GM18507 (cell line): ENCODE data around the gene COL19A1.

Experiments
- DNase-seq: peaks from one replicate; pipeline ENCODE4 v3.0.0; 2011; ENCODE audit warnings: low read depth; ENCODE audit not compliant: insufficient read length; ENCODE audit errors: extremely low spot score
- FAIRE-seq: peaks from 2 replicates; lab custom pipeline; 2011; peaks lifted over from hg19 to GRCh38; lab: Jason Lieb, UNC

The COL19A1 gene

DNA sequence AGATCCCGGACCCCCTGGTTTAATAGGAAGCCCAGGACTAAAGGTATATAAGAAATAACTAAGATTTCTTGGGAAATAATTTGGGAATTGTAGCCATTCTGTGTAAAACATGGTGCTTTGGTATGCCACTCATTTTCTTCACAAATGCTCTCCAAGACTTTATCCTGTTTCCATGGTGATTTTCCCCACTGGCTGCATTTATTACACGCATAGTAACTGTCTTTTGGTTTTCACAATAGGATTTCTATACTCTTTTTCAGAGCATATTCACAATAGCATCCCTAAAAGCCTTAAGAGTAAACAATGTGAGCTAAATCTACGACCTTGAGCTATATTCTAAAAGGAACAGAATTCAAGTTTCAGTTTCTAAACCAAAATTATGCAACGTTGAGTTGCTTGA is 275.7 kb downstream of the COL19A1 start:
- no peak for FAIRE-seq
- no peak for DNase-seq

DNA sequence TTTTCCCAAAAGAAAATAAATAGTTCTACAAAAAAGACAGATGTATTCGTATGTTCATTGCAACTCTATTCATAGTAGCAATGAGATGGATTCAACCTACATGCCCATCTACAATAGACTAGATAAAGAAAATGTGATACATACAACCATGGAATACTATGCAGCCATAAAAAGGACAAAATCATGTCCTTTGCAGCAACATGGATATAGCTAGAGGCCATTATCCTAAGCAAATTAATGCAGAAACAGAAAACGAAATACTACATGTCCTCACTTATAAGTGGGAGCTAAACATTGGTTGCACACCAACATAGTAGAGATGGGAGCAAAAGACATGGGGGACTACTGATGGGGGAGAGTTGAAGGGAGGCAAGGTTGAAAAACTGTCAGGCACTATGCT is 278.8 kb downstream of the COL19A1 start:
- no peak for FAIRE-seq
- no peak for DNase-seq

DNA sequence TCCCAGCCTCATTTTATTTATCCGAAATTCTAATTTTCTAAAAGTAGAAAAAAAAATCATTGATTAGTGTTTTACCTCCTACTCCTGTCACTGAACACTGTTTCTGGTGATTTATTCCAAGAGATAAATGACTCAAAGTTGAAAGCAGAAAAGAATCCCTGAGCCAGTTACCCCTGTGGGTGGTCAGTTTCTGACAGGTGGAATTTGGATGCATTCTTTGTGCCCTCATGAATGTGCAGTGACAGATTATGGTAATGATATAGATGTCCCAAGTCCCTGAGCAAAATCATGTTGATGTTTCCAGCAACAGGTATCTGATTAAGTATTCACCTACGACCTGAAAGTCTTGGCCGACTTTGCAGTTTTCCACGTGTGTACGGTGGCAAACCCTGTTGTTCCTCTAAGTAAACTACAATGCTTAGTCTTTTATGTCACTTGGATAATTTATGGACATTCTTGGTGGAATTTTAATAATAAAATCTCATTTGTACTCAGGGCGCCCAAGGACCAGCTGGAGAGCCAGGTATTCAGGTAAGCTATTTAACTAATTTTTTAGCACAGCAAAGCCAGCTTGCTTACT is 282.9 kb downstream of the COL19A1 start:
- no peak for FAIRE-seq

DNA sequence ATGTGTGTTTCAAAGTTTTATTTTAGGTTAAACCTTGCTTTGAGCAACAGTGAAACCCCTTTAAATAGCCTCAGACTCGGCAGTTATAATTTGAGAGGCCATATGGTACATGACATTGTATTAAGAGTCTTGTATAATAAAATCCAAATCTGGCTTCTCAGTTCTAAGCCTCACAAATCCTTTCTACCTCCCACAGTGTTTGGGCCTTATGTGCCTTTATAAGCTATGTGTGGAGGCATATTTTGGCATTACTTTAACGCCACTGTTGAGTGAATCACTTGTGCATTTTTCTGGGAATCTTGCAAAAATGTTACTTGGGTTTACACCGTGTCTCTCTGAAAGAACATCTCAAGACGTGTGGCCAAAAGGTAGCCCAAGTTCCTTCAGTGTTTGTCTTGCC is 284.2 kb downstream of the COL19A1 start:
- FAIRE-seq (no peak), DNase-seq (no peak)

More for the DNA sequence above, 282.9 kb downstream of the COL19A1 start:
- DNase-seq: no peak

DNA sequence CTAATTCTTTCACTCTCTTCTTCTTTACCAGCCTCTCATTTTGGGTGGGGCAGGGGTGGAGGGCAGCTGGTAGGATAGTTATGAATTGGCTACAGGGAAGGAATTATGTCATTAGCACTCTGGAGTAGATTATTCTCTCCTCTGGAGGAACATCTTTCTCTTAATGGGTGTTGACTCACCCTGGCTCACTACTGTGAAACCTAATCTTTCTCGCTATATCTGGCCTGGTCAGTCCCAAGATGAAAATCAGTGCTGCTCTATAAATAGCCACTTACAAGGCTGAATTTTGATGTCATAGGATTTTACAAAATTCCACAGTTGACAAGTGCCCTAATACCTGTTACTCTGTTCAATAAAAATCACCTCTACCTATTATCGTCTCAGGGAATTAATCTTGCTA is 285.3 kb downstream of the COL19A1 start:
- DNase-seq (no peak), FAIRE-seq (no peak)

DNA sequence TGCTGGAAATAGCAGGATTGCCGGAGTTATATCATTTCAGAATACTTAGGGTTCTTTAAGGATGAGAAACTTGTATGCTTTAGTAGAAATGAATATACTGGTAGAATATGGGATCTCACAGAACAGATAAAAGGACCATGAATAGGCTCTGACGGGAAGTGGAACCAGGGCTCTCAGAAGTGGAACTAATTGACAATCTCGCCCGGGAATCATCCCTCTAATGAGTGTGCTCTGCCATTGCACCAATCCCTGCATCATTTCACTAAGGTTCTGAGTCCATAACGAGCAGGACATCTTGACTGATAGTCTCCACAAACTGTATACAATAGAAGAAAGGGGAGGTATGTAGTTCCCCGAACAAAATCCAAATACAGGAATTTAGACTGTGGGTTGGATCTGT is 286.4 kb downstream of the COL19A1 start:
- FAIRE-seq: no peak
- DNase-seq: no peak

DNA sequence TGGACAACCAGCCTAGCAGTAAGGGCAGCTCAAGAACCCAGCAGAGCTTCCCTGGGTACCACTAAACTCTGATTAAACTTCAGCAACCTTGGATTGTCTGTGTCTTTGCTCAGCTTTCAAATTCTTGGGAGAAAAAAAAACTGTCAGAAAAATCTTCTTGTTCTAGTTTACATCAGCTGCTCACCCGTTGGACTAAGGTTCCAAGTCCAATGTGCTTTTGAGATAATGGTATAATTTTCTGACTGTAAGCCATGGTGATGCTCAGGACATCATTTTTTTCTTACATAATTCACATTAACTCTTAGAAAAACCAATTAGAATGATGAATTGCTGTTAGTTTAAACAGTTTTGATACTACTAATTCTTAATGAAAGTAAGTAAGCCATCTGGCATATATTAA is 290.7 kb downstream of the COL19A1 start:
- DNase-seq (no peak), FAIRE-seq (no peak)

DNA sequence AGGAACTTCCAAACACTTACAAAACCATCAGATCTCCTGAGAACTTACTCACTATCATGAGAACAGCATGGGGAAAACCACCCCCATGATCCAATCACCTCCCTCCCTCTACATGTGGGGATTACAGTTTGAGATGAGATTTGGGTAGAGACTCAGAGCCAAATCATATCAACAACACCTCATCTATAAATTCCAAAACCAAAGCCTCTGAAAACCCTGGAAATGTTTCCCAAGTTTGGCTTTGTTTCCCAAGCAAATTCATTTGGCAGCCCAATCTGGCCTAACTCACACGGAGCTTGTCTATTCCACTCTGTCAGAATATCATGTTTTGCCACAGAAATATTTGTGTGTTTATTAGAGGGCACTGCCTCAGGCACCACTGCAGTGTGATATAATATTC is 293.9 kb downstream of the COL19A1 start:
- no peak for FAIRE-seq

DNA sequence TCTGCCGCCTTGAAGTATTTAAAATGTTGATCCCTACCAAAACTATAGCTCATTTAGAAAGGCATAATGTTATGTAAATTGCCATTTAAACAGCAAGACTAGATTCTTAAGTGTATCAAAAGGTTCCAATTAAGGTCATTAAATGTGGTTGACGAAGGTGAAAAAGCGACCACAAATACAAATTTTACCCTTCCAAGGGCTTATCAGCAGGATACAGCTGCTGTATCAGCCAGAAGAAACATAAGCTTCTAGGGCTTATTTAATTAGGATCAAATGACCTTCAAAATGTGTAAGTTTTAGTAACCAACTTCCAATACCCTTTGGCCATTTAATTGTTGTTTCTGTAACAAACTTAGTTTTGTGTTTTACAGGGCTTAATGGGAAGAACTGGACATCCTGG is 296.6 kb downstream of the COL19A1 start:
- no peak for DNase-seq
- no peak for FAIRE-seq

More for the DNA sequence above, 293.9 kb downstream of the COL19A1 start:
- no peak for DNase-seq

DNA sequence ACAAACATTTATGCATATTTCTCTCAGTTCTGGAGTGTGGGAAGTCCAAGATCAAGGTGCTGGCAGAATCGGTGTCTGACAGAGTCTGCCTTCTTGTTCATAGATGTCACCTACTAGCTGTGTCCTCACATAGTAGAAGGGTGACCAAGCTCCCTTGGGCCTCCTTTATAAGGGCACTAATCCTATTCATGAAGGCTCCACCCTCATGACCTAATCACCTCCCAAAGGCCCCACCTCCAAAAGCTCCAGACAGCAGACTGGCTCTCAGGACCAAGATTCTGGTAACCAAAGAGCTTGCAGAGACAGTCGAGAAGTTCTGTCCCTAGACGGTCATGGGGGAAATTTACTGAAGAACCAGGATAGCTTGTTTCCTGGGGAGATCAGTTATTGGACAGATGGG is 297.4 kb downstream of the COL19A1 start:
- no peak for FAIRE-seq
- no peak for DNase-seq

DNA sequence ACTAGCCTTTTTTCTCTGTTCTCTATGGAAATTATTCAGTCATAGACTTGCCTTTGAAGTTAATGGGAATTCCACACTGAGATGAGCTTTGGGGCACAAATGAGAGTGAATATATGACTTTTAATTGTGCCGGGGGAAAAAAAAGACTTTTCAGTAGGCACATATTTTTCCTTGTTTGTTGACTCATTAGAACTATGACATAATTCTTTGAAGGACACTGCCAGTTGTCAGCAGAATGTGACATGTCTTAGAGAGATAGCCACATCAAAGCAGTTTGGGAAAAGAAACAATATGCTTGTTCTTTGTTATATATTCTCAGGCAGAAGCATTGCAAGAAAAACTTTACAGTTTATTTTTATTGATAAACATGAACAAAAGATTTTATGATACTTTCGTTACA is 298.2 kb downstream of the COL19A1 start:
- DNase-seq (no peak), FAIRE-seq (no peak)

DNA sequence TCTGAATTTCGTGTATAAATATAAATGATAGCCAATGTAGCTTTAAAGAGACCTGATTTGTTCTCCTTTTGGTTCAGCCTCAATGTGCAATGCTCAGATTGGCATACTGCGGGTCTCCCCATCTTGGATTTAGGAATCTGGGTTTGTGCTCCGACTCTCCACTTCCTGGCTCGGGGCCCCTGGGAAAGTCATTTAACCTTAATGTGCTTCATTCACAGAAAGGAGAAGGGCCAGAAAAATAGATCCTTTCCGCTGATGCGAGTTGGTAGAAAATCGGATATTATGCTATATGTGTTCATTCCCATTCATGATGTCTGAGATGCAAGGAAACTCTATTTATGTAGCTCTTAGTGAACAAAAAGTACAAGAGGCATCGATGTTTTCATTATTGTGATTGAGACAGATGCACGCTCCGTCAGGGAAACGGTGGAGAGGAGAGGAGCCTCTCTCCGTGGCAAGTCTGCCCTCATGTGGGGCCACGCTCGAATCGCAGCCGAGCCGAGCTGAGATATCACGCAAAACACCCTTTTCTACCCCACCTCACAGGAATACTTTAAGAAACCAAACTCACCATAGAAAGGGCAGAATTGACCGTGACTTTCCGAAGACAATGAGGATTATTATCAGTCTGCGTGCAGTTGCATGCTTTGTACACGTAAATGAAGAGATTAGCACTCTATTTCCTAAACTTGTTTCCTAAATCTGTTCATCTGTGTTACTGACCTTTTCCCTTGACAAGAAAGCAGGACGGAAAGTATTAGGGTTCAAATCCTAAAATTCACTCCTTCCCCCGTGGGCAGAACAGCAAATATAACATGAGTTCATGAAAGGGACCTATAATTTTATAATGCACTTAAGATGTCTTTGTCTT is 300.0 kb downstream of the COL19A1 start:
- DNase-seq (peak; percentile 1), FAIRE-seq (peak; percentile 81)

DNA sequence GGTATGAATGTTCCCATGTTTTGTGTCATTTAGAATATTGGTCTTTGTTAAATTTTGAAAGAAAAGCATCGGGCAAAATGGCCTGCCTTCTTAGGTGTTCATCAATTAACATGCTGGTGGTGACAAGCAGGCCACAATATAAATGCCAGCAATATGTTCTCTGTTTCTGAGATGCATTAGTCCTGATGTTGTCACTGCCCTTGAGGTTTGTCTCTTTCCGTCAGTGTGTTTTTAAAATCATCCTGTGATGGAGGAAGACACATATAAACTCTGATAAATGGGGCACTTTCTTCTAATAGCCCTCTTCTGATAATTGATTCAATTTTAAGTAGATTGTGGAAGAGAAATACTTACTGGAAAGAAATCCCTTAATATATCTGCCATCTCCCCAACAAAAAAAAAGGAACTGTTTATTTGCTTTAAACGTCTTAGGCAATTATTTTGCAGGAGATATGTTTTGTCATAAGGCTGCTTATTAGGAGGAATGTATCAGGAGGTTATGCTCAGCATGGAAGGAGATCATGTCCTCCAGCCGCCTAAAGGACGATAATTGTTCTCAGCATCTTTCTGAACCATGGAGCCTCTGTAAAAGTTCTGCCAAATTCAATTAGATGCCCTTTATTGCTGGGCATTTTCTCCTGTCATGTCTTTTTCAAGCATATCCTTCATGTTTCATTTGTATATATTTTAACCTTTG is 302.5 kb downstream of the COL19A1 start:
- FAIRE-seq (no peak), DNase-seq (no peak)

DNA sequence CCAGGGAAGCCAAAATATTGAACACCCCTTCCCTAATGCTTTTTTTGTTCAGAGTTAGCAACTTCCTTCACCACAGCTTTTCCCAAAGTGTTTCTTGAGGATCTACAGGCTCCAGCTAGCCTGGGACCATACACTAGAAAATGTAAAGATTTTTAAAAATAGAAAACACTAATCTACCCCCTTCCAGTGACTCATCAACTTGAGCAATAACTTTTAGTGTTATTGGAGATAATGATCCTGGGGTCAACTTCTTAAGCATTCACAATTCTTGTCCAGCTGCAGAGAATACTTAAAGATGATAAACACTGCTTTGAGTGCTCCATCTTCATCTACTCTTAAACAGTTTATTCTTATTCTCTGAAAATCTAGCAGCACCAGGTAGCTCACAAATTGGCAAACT is 304.9 kb downstream of the COL19A1 start:
- no peak for FAIRE-seq

DNA sequence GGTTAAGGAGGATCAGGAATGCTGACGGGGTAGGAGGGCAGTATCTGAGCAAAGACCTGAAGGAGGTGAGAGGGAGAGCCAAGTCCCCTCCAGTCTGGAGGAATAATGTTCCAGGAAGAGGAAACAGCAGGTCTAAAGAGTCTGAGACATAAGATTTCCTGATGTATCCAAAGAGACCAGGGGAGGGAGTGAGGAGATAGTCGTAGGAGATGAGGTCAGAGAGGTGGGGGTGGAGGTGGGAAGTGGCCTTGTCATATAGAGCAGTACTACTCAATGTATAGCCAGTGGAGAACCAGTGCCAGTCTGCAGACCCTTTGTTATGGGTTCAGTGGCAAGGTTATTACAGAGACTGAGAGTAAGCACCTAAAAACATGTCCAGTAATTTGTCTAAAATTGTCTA is 305.9 kb downstream of the COL19A1 start:
- FAIRE-seq (no peak), DNase-seq (no peak)

More for the DNA sequence above, 304.9 kb downstream of the COL19A1 start:
- DNase-seq: no peak

DNA sequence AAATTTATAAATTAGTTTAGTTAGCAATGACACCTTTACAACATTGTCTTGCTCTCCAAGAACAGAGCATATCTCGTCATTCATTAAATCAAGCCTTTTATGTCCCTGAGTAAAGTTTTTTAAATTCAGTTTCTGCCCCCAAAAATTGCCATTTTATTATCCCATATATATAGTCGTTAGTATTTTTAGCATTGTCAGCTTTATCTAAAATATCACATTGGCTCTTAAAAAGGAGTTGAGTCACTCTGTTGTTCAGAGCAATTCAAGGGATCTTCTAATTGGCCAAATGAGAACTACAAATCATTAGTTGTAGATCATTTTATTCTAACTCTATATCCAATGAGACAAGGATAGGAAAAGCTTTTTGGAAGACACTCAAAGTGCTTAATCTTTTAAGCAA is 309.4 kb downstream of the COL19A1 start:
- DNase-seq (no peak), FAIRE-seq (no peak)

DNA sequence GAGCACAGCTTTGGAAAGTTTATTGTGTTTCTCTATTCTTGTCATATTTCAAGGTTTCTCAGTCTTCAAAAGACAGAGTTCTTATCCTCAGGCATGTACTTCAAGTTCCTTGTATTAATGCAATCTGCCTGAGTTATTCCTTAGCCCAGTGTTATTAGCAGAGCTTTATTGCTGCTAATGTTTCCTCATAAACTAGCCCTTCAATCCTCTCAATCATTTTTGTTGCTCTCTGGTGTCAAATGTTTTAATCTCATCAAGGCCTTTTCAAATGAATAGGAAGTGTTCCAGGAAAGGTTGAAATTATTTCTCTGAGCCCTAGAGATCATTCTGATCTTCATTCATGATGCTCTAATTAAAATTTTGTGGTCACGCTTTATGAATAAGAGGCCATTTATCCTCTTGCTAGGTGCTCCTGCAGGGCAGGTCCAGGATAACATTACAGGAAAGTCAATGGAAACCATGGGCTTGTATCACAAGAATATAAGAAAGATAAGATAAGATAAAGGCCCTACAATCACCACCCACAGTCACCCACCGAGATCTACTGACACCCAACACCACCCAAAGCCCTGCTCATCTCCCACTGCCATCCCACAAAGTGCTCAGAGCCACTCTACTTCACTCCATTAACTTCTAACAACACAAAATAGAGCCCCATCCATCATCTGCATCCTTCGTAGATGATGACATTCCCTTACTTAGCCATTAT is 310.6 kb downstream of the COL19A1 start:
- DNase-seq: no peak
- FAIRE-seq: no peak

DNA sequence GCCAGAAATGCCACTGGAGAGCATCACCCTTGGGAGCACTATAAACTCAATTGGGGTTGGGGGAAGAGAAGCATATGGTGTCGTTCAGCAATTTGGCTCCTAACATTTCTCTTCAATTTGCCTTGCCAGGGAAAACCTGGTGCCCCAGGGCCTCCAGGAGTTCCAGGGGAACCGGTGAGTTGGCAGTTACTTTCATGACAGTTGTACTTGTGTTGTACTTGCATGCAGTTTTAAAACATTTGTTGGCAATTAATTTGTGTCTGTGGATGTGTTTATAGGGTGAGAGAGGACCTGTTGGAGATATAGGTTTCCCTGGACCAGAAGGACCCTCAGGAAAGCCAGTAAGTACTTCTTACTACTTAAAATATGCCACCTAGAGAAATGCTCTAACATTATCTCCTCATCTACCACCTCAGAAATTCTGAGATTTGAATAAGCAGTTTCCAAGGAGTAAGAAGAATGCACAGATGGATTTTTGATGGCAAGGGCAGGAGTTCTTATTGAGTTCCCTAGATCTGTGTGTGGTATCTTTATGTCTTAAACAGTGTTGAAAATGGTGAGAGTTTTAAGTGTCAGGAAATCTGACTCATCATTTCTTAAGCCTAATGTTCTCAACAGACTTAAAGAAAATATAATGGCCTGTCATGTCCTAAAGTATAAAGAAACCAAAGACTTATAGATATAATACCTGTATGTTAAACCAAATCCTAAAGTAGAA is 314.0 kb downstream of the COL19A1 start:
- no peak for FAIRE-seq

DNA sequence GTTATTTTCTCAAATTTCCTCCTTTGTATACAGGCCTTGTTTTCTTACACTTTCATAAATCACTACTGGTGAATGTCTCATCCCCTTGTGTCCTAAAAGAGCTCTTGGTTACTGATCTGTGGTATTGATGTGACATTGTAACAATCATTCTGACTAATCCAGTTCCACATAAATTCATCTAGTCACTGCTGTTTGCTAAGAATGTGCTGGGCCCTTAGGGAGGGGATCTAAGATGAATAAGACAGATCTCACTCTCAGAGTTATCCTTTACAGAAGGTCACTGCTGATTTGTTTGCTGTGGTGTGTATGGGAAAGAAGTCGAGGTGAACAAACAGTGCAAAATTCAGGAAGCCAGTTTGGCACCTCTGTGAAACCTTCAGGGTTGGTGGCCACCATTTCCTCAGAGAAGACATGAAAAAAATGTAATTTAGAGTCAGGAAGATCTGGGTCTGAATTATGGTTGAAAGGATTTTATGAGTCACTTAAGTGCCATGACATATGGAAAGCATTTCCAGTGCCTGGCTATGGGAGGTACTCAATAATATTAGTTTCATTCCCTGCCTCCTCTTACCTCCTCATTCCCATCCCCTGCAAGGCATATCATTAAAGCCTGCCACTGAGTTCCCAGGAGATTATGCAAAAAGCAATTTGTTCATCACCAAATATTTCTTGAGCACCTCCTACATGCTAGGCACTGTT is 314.7 kb downstream of the COL19A1 start:
- FAIRE-seq: no peak
- no peak for DNase-seq

More for the DNA sequence above, 314.0 kb downstream of the COL19A1 start:
- no peak for DNase-seq
